ENCODE results near the gene CKM.
A peak's percentile ranks its signal among the peaks of the same experiment; 100 is the strongest.

CKM gene

GRCh38 chr19:45322744-45323281, at the start of gene CKM:
Gene CKM (minus strand): TSS chr19:45322875. CDS start chr19:45319713, 3,162 bp downstream.
- no peak for DNase-seq

GRCh38 chr19:45370410-45371204, 47.9 kb upstream of the CKM start, which contains the start of gene ERCC2:
Gene ERCC2 (minus strand): TSS chr19:45370573. CDS start chr19:45370540, 33 bp downstream.
- peak; percentile 96 for DNase-seq

- DNase-seq: no peak
Measured at GRCh38 chr19:45368737-45369340, 46.2 kb upstream of the CKM start.

GRCh38 chr19:45368127-45368526, 45.5 kb upstream of the CKM start:
- DNase-seq: no peak

GRCh38 chr19:45364696-45365095, 42.0 kb upstream of the CKM start:
- no peak for DNase-seq

GRCh38 chr19:45363861-45364459, 41.3 kb upstream of the CKM start:
- DNase-seq: no peak

DNA sequence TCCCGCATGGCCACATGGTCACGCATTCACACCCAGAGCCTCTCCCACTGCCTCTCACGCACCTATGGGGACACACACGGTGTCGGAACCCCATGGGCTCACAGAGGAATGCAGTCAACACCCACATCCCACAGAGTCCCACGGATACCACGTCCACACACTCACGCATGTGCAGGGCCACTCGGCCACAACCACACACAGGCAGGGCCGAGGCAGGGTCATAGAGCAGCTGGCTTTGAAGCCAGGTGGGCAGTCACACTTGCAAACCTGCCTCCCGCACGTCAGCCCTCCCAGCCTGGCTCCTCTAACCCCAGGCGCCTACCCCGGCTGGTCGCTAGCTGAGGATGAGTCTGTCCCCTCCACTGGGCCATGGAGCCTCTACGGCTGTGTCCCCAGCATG, 39.6 kb upstream of the CKM start:
- DNase-seq: no peak

GRCh38 chr19:45361608-45362007, 38.9 kb upstream of the CKM start:
- no peak for DNase-seq

GRCh38 chr19:45358213-45358792, 35.6 kb upstream of the CKM start:
- DNase-seq: no peak

DNA sequence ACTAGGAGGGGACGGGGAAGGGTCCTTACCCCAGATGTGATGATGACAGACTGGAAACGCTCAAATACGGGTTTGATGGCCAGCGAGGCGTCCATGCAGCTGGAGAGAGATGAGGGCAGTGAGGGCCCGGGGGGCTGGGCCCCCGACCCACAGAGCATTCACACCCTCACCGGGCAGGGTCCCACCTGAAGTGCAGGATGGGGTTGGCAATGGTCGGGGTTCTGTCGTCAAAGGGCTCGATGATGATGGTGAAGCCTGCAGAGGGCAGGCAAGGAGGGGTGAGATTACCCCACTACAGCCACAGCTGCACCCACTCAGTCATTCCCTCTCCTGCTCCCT, 34.7 kb upstream of the CKM start:
- DNase-seq: no peak

DNA sequence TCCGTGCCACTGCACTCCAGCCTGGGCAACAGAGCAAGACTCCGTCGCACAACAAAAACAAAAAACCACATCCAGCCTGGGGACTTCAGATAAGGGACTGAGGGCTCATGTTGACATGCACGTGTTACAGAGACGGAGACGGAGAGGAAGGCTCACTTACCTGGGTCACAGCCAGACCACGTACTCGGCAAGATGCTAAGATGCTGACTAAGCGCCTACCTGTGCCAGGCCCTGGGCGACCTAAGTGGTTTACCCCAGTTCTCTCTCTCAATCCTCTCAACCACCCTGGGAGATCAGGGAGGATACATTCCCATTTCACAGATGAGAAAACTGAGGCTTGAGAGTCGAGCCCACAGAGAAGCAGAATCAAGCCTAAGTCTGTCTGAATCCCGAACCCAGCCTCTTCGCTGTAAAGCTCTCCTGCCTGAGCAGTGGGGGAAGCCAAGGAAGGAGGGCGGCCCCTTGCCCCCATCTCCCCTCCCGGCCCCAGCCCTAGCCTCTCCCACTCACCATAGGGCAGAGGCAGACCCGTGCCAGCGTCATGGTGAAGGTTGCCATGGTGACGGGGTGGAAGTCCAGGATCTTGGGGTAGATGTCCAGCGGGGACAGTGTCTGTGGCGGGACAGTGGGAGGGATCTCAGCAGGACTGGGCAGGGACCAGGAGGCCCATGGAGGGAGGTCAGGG, 34.2 kb upstream of the CKM start:
- no peak for DNase-seq

DNA sequence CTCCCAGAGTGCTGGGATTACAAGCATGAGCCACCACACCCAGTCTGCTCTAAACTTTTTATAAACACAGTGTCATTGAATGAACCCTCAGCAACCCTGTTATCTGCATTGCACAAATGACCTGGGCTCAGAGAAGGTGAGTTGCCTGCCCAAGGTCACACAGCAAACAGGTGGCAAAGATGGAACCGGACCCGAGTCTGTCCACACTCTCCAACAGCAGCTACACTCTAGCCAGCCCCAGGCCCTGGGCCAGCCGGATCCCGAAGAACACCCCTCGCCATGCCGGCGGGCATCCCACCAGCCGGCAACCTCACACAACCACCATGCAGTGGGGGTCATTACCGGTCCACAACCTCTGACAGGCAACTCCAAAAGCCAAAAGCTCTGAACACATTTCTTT, 33.2 kb upstream of the CKM start:
- DNase-seq: no peak

DNA sequence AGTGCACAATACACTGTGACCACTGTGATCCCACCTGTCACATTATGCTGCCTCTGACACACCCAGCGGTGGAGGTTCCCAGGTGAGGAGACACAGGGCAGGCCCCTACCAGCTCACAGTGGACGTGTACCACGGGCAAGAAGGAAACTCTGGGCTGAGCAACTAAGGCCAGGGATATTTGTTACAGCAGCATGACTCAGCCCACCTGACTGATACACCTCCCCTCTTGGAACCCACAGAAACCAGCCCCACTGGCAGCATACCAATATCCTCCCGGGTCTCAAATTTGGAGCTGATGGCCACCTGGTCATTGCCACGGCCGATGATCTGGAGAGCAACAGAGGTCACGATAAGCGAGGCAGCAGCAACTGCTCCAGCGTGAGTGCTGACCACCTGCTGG, 32.7 kb upstream of the CKM start:
- no peak for DNase-seq

DNA sequence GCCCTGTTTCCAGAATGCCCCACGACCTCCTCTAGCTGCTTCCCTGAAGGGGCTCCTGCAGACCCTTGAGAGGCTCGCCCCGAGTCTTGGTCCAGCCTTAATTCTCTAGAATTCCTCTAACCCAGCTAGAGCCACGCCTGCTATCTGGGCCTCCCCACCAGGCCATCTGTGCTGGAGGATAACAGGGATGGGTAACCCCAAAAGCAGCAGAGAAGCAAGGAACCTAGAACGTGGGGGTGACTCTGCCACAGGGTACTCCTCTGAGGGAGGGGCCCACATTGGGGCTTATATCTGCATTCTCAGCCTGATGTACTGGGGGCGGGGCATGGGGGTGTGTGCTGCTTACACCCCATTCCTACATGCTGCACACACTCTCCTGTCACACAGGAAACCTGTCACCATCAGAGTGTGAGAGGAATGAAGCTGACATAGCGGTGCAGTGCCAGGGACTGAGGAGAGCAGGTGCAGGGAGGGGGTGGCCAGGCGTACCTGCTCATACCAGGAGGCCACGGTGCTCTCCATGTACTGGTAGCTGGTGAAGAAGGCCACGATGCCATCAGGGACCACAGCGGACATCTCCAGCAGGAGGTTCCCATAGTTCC, 31.7 kb upstream of the CKM start:
- DNase-seq: no peak

- DNase-seq: no peak
Measured at GRCh38 chr19:45352914-45353796, 30.5 kb upstream of the CKM start.

DNA sequence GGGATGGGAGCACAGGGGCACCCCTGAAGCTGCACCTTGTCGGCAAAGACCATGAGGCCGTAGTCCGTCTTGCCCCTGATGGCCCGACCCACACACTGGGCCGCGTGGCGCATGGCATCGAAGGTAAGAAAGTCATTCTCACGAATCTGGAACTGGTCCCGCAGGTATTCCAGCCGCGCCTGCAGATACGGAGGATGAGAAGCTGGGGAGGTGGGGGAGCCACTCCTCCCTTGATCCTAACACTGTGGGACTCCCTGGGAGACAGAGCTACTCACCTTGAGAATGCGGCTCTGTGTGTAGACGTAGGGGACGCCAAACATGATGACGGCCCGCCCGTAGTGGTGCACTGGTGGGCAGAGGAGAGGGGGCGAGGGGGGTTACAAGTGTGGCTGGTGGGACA, 29.8 kb upstream of the CKM start:
- no peak for DNase-seq

DNA sequence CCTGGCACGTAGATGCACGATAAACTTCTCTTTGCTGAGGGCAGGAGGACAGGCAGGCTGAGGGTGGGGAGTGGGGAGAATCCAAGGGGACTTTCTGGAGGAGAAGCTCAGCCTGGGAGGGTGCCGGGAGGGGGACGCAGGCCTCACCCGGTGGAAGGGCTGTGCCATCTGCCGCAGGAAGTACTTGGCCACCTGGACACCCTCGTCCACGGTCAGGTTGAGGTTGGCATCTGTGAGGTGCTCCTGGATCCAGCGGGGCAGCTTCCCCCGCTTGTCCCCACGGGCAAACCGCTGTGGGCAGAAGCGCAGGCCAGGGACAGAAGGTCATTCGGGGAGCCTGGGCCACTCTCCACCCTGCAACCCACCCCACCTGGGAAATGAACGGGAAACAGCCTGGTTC, 29.4 kb upstream of the CKM start:
- no peak for DNase-seq

DNA sequence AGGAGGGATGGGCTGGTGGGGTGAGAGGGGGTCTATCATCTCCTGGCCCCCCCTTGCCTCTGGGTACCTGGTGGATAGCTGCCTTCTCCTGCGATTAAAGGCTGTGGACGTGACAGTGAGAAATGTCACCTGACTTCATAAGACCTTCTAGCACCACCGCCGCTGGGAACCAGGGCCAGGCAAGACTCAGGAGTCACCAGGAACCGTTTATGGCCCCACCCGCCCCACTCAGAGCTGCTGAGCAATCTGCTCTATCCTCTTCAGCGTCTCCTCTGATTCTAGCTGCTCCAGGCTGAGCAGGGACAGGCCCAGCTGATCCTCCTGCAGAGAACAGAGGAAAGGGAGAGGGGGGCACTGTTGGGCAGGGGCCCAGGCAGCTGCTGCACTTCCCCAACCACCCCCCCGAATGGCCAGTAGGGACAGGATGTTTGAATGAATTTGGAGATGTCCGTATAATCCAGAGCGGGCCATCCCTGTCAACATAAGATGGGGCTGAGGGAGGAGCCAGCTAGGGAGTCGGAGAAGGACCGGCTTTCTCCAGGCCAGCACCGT, 28.8 kb upstream of the CKM start:
- no peak for DNase-seq

DNA sequence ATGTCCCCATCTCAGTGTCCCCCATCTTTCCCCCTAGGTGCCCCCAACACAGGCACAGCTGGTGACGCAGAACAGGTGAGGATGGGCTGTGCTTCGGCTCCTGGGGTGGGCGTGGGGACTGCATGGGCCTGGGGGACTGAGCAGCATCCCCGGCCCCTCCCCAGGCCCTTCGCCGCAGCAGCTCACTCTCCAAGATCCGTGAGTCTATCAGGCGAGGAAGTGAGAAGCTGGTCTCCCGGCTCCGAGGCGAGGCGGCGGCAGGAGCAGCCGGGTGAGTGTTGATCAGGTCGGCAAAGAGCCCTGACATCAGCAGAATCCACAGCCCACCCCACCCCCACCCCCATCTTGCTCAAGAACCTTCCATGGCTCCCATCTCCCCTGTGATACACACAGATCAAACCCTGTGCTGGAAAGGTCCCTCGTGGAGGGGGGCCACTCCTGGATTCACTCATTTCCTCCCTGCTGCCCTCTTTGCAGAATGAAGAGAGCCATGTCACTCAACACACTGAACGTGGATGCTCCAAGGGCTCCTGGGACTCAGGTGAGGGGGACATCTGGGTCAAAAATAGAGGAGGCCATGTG, 27.9 kb upstream of the CKM start:
- DNase-seq: no peak

- DNase-seq: no peak
Measured at GRCh38 chr19:45349430-45349941, 26.8 kb upstream of the CKM start.

GRCh38 chr19:45349126-45349415, 26.4 kb upstream of the CKM start:
- DNase-seq: no peak

Data from NCI-H345 (cell line).